Peyer's patch (tissue), 4 donors: ENCODE data around the gene NBPF4.
"Not testable (repeated sequence)": the region's sequence is repeated elsewhere in the genome, so short reads cannot be mapped to it uniquely, and the experiment has no call there.

Experiments
- CTCF ChIP-seq, 6 experiments: fragments of 450-650 bp in 4 of 6; fragments of 200-600 bp in 2 of 6; sonication (generic) in 1 of 6; IDR thresholded peaks; one replicate each; pipeline ENCODE4 v1.5.1; 2017 to 2019; ENCODE audit warnings: antibody characterized with exemption in 6 of 6, mild to moderate bottlenecking in 3 of 6, moderate library complexity in 1 of 6
- POLR2A ChIP-seq, 2 donors: fragments of 450-650 bp; IDR thresholded peaks; one replicate each; pipeline ENCODE4 v1.5.1; 2017; ENCODE audit warnings: antibody characterized with exemption in 2 of 2, mild to moderate bottlenecking in 2 of 2, moderate library complexity in 2 of 2

GRCh38 chr1:108226855-108227254 is 17.0 kb downstream of the NBPF4 start:
- not testable (repeated sequence) for TF ChIP-seq CTCF, POLR2A (IDR thresholded peaks at IDR 0.05)
